H1 (cell line): ENCODE measurements around the gene SLC46A3. TPM values are rescaled to one million over a fixed set of nuclear protein-coding genes. Genes with fewer than 3 reads are reported as not detected.

Source experiments
- CTCF ChIA-PET: fragments of 300-600 bp; sonication (Branson Sonifier 250); formaldehyde crosslinking; loops from one replicate; lab custom pipeline; 2021; ENCODE audit not compliant: partially characterized antibody; lab: Charles Lee
- POLR2A ChIA-PET: fragments of 300-600 bp; sonication (Branson Sonifier 250); formaldehyde crosslinking; loops from one replicate; lab custom pipeline; 2021; ENCODE audit warnings: inconsistent platforms; ENCODE audit not compliant: partially characterized antibody; lab: Charles Lee
- DNase-seq, 2 experiments: peaks; one replicate each; pipeline versions ENCODE4 v3.0.0 to v3.0.0-alpha.2; 2010 to 2022; ENCODE audit warnings: low spot score in 2 of 2, low read depth in 1 of 2, mixed read lengths in 1 of 2
- FAIRE-seq: peaks from 2 replicates; lab custom pipeline; 2011; peaks lifted over from hg19 to GRCh38; lab: Jason Lieb, UNC
- H2AFZ ChIP-seq: 2 replicates; pipeline ENCODE4 v1.8.1; 2012; ENCODE audit warnings: low read length, inconsistent platforms
- H2AK5ac ChIP-seq: 2 replicates; pipeline ENCODE4 v1.6.1; 2013; ENCODE audit warnings: low read depth, low read length
- H2BK120ac ChIP-seq: replicated peaks from 2 replicates; pipeline ENCODE3; 2013; ENCODE audit warnings: low read depth, low read length, inconsistent platforms
- H2BK12ac ChIP-seq: 2 replicates; pipeline ENCODE4 v1.6.1; 2013; ENCODE audit warnings: low read depth, low read length
- H2BK15ac ChIP-seq: 2 replicates; pipeline ENCODE4 v1.6.1; 2013; ENCODE audit warnings: low read length
- H2BK20ac ChIP-seq: 2 replicates; pipeline ENCODE4 v1.6.1; 2013; ENCODE audit warnings: low read length
- H2BK5ac ChIP-seq: 2 replicates; pipeline ENCODE4 v1.6.1; 2013; ENCODE audit warnings: low read depth, low read length
- H3K14ac ChIP-seq: 2 replicates; pipeline ENCODE4 v1.6.1; 2013; ENCODE audit warnings: inconsistent platforms; ENCODE audit not compliant: insufficient read length
- H3K18ac ChIP-seq: 2 replicates; pipeline ENCODE4 v1.6.1; 2013; ENCODE audit warnings: low read length; ENCODE audit errors: extremely low read depth
- H3K23ac ChIP-seq: 2 replicates; pipeline ENCODE4 v1.6.1; 2013; ENCODE audit warnings: inconsistent platforms; ENCODE audit not compliant: insufficient read length
- H3K23me2 ChIP-seq: 2 replicates; pipeline ENCODE4 v1.6.1; 2013; ENCODE audit warnings: low read depth, low read length
- H3K27ac ChIP-seq: 2 replicates; pipeline ENCODE4 v1.6.1; 2011; ENCODE audit warnings: low read depth, low read length, inconsistent platforms
- H3K27me3 ChIP-seq, 4 experiments: replicated peaks in 1 of 4; 1 replicate in 1 of 4; 2 replicates in 3 of 4; pipeline versions ENCODE4 v1.6.1 to v1.8.1; 2011 to 2013; ENCODE audit warnings: low read length in 3 of 4, mild to moderate bottlenecking in 3 of 4, inconsistent platforms in 2 of 4, mixed read lengths in 2 of 4, moderate library complexity in 1 of 4; ENCODE audit not compliant: control insufficient read depth in 3 of 4, insufficient read depth in 3 of 4; ENCODE audit errors: extremely low read depth in 1 of 4
- H3K36me3 ChIP-seq, 4 experiments: 2 replicates each; pipeline versions ENCODE4 v1.6.1 to v1.8.1; 2011 to 2013; ENCODE audit warnings: mild to moderate bottlenecking in 4 of 4, low read length in 3 of 4, moderate library complexity in 2 of 4, control low read depth in 1 of 4, inconsistent platforms in 1 of 4; ENCODE audit not compliant: insufficient read depth in 4 of 4, control insufficient read depth in 2 of 4
- H3K4ac ChIP-seq: replicated peaks from 2 replicates; pipeline ENCODE3; 2013; ENCODE audit warnings: low read length, low read depth, mixed read lengths, inconsistent platforms; ENCODE audit not compliant: insufficient read length
- H3K4me1 ChIP-seq, 4 experiments: replicated peaks in 1 of 4; 1 replicate in 1 of 4; 2 replicates in 3 of 4; pipeline versions ENCODE4 v1.6.1 to v1.8.1; 2011 to 2013; ENCODE audit warnings: low read length in 3 of 4, inconsistent platforms in 2 of 4, mixed read lengths in 1 of 4; ENCODE audit not compliant: insufficient read depth in 4 of 4, control insufficient read depth in 3 of 4
- H3K4me2 ChIP-seq, 2 experiments: 2 replicates each; pipeline versions ENCODE4 v1.6.1 to v1.8.1; 2011 to 2013; ENCODE audit warnings: low read depth in 2 of 2, low read length in 2 of 2, control low read depth in 1 of 2, inconsistent platforms in 1 of 2, mild to moderate bottlenecking in 1 of 2; ENCODE audit not compliant: insufficient read depth in 1 of 2
- H3K4me3 ChIP-seq, 4 experiments: fragments of 200-600, 300-600 bp in 1 of 4; sonication (generic), shearing (Covaris generic), sonication (Bioruptor Twin) in 1 of 4; 2 replicates each; pipeline versions ENCODE4 v1.5.1 to v1.8.1; 2011 to 2016; ENCODE audit warnings: low read length in 4 of 4, low read depth in 3 of 4, control low read depth in 2 of 4, inconsistent platforms in 2 of 4, mild to moderate bottlenecking in 2 of 4, mixed read lengths in 1 of 4, moderate library complexity in 1 of 4; ENCODE audit not compliant: insufficient read depth in 2 of 4; ENCODE audit errors: extremely low read depth in 1 of 4
- H3K56ac ChIP-seq: replicated peaks from 2 replicates; pipeline ENCODE3; 2013; ENCODE audit warnings: low read depth, mild to moderate bottlenecking, mixed read lengths, low read length, inconsistent platforms; ENCODE audit not compliant: insufficient read length
- H3K79me1 ChIP-seq: 2 replicates; pipeline ENCODE4 v1.6.1; 2013; ENCODE audit warnings: low read depth, low read length, control low read depth
- H3K79me2 ChIP-seq, 2 experiments: 2 replicates each; pipeline versions ENCODE4 v1.6.1 to v1.8.1; 2012 to 2013; ENCODE audit warnings: low read length in 2 of 2, mild to moderate bottlenecking in 2 of 2, inconsistent platforms in 1 of 2; ENCODE audit not compliant: insufficient read depth in 2 of 2, control insufficient read depth in 1 of 2
- H3K9ac ChIP-seq, 4 experiments: replicated peaks in 1 of 4; 1 replicate in 1 of 4; 2 replicates in 3 of 4; pipeline versions ENCODE4 v1.6.1 to v1.8.1; 2011 to 2013; ENCODE audit warnings: low read depth in 3 of 4, low read length in 3 of 4, control low read depth in 2 of 4, mild to moderate bottlenecking in 2 of 4, moderate library complexity in 2 of 4, inconsistent platforms in 1 of 4; ENCODE audit errors: extremely low read depth in 1 of 4
- H3K9me3 ChIP-seq, 2 experiments: 2 replicates each; pipeline versions ENCODE4 v1.6.1 to v1.8.1; 2012 to 2013; ENCODE audit warnings: mild to moderate bottlenecking in 2 of 2, moderate library complexity in 2 of 2, control low read depth in 1 of 2, inconsistent platforms in 1 of 2, low read depth in 1 of 2, low read length in 1 of 2, mixed read lengths in 1 of 2; ENCODE audit not compliant: insufficient read depth in 2 of 2
- H4K20me1 ChIP-seq, 2 experiments: replicated peaks in 1 of 2; 2 replicates each; pipeline versions ENCODE3 to v1.8.1; 2011 to 2013; ENCODE audit warnings: inconsistent platforms in 2 of 2, low read length in 2 of 2, mild to moderate bottlenecking in 1 of 2; ENCODE audit not compliant: insufficient read depth in 2 of 2, control insufficient read depth in 1 of 2
- H4K5ac ChIP-seq: 2 replicates; pipeline ENCODE4 v1.6.1; 2013; ENCODE audit warnings: low read length, low read depth, mixed read lengths, inconsistent platforms; ENCODE audit not compliant: insufficient read length
- H4K8ac ChIP-seq: 2 replicates; pipeline ENCODE4 v1.8.0; 2013; ENCODE audit warnings: mild to moderate bottlenecking, moderate library complexity, low read length, inconsistent platforms; ENCODE audit not compliant: insufficient read depth; ENCODE audit errors: extremely low read depth
- H4K91ac ChIP-seq: replicated peaks from 2 replicates; pipeline ENCODE3; 2013; ENCODE audit warnings: low read length, mixed read lengths, inconsistent platforms; ENCODE audit not compliant: insufficient read length
- CHD2 ChIP-seq: IDR thresholded peaks from 2 replicates; pipeline ENCODE4 v1.6.1; 2012; ENCODE audit warnings: low read length, improper control_type of control experiment
- CTBP2 ChIP-seq: IDR thresholded peaks from 2 replicates; pipeline ENCODE4 v1.7.0; 2011; ENCODE audit warnings: borderline replicate concordance, mild to moderate bottlenecking, moderate library complexity, mixed read lengths, low read length; ENCODE audit not compliant: insufficient read depth, insufficient read length
- EP300 ChIP-seq, 2 experiments: IDR thresholded peaks; 1 replicate in 1 of 2; 2 replicates in 1 of 2; pipeline ENCODE4 v1.6.1; 2011 to 2012; ENCODE audit warnings: low read depth in 2 of 2, low read length in 2 of 2, mild to moderate bottlenecking in 2 of 2, borderline replicate concordance in 1 of 2, inconsistent platforms in 1 of 2, moderate library complexity in 1 of 2
- EZH2 ChIP-seq: fragments of 200-600 bp; sonication (generic); IDR thresholded peaks from 2 replicates; pipeline ENCODE4 v1.7.1; 2012; ENCODE audit warnings: low read depth, mild to moderate bottlenecking, moderate library complexity, low read length, inconsistent platforms; ENCODE audit not compliant: severe bottlenecking
- FOSL1 ChIP-seq: IDR thresholded peaks from 2 replicates; pipeline ENCODE4 v1.6.1; 2011; ENCODE audit warnings: mild to moderate bottlenecking, low read depth, low read length, moderate library complexity; ENCODE audit not compliant: insufficient read depth
- SIRT6 ChIP-seq: IDR thresholded peaks from one replicate; pipeline ENCODE4 v1.7.1; 2012; ENCODE audit warnings: low read length, inconsistent platforms
- TAF1 ChIP-seq: IDR thresholded peaks from 2 replicates; pipeline ENCODE4 v1.6.1; 2011; ENCODE audit warnings: mild to moderate bottlenecking, low read depth, low read length
- TAF7 ChIP-seq: optimal IDR thresholded peaks from 2 replicates; pipeline ENCODE3; 2011; ENCODE audit warnings: low read depth, mild to moderate bottlenecking, inconsistent platforms, low read length, moderate library complexity, borderline replicate concordance
- TEAD4 ChIP-seq: IDR thresholded peaks from 2 replicates; pipeline ENCODE4 v1.6.1; 2012; ENCODE audit warnings: low read depth, low read length, inconsistent platforms, mixed read lengths
- USF2 ChIP-seq: IDR thresholded peaks from 2 replicates; pipeline ENCODE4 v1.6.1; 2011; ENCODE audit warnings: low read length, improper control_type of control experiment
- YY1 ChIP-seq: IDR thresholded peaks from 2 replicates; pipeline ENCODE4 v1.6.1; 2011; ENCODE audit warnings: low read depth, mild to moderate bottlenecking, low read length
- WGBS, 2 experiments: shearing (Covaris generic) in 1 of 2; methylation state at CpG; one replicate each; pipeline versions ENCODE4 v1.1.6 to v1.1.7; 2013 to 2015; ENCODE audit warnings: low lambda C conversion rate in 2 of 2, mixed read lengths in 2 of 2, inconsistent platforms in 1 of 2, low coverage in 1 of 2, missing lambda C conversion rate in 1 of 2; ENCODE audit not compliant: insufficient replicate concordance in 2 of 2, insufficient coverage in 1 of 2, insufficient read length in 1 of 2; ENCODE audit errors: extremely low coverage in 1 of 2, missing lambda C conversion rate in 1 of 2; 5-methylcytosine and 5-hydroxymethylcytosine counted together
- polyA plus RNA-seq, 7 experiments: library from polyadenylated mRNA; depleted of rRNA in 3 of 7; stranded (reverse) in 5 of 7; unstranded in 2 of 7; fragments of >200 nt in 5 of 7; fragments of 200-250 nt in 2 of 7; gene quantifications; 1 replicate in 5 of 7; 2 replicates in 1 of 7; 4 replicates in 1 of 7; pipeline versions ENCODE4 v1.2.1 to v1.2.3, GENCODE V29; 2011 to 2013; ENCODE audit warnings: missing spikeins in 2 of 7, mixed read lengths in 2 of 7
- total RNA-seq: library from RNA; stranded (reverse); fragmentation: NEBNext Ultra II Directional; extraction: Animal tissue kit (Norgen Biotek cat#: 25700); gene quantifications from 2 replicates; pipeline ENCODE4 v1.2.1, GENCODE V29; 2021

Gene SLC46A3
- total and polyA plus RNA-seq, 2 of the 8 experiments (the other 6 are each of a cell fraction or from before 2014, with no cell fraction given): 0.39 to 0.67 TPM

DNA sequence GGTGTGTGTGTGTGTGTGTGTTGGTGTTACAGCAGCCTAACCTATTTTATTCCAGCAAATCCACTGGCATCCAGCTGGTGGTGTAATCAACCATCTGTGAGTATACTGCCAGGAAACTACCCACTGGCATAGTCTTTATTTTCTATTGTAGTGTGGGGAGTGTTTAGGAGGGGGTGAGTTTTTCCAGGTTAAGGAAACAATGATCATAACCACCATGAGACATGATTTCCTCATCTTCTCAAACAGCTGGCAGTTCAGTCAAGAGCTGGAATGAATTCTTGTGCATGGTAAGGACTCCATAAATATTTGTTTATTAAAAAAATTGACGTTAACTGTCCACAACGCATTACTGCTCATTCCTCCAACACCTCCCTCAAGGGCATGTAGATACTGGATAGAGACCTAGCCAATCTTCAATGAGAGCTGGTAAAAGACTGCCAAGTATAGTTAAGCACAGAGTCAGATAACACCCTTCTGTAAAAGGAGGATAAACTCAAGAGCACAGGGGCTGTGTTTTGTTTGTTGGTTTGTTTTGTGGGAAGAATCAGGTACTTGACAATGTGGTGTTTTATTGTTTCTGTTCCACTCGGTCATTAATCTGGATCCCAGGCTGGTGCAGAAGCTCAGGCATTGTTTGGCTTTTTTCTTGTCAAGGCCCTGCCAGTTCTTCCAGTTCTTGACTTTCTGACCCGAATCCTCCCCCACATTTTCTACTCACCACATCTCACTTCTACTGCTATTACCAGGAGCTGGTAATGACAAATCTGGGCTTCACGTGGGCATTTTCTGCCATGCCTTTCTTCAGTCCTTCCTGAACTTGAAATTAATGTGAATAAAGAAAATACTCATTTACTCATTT lies 31.6 kb upstream of the SLC46A3 start:
- Histone ChIP-seq H2BK15ac (no peak overlapping the region), H3K4me2 (no peak overlapping the region), H3K14ac (no peak overlapping the region), H3K79me2 (no peaks in the 10 kb centered on the region), H4K20me1 (no peaks in the 10 kb centered on the region), H3K18ac (no peak overlapping the region), H3K4me3 (no peak overlapping the region), H4K8ac (no peak overlapping the region), H2BK120ac (no peak overlapping the region), H2AFZ (no peak overlapping the region), H2BK12ac (no peak overlapping the region), H3K27ac (no peak overlapping the region), H3K4me1 (peaks cover 4 to 11% (median 10%) of the 10 kb centered on the region in 4 experiments), H4K5ac (no peak overlapping the region), H2AK5ac (no peak overlapping the region), H4K91ac (no peak overlapping the region), H3K9me3 (no peaks in the 10 kb centered on the region), H3K4ac (no peak overlapping the region), H2BK5ac (no peak overlapping the region), H2BK20ac (no peak overlapping the region; the same call in 1 of the 2 replicates), H3K79me1 (no peaks in the 10 kb centered on the region), H3K23ac (no peak overlapping the region), H3K27me3 (0 out of 7 replicates have a peak, but pooled peaks cover 0 to 2% (median 0%) of the 10 kb centered on the region in 4 experiments), H3K23me2 (no peaks in the 10 kb centered on the region), H3K9ac (no peak overlapping the region), H3K36me3 (no peaks in the 10 kb centered on the region; a peak in 1 of 8 replicates), H3K56ac (no peak overlapping the region)
- DNase-seq (peak in 1 of 2 experiments; percentile 11), FAIRE-seq (no peak)
- CTCF ChIA-PET: interaction anchor here (0.6 to 2.0 kb wide), 2 partner anchors 70 to 1239 kb away, joined by 3 to 6 read pairs; no protein-coding TSS in a partner anchor
- WGBS, 2 experiments: 83% methylated on average over 5 of the region's 5 CpGs; no CpG with 5 or more reads in 1 of the 2 experiments
- POLR2A ChIA-PET: no interaction called here
- TF ChIP-seq EP300 (IDR thresholded peaks at IDR 0.05; ENCODE audit: borderline replicate concordance in 1 of 2, low read depth in 2 of 2, low read length in 2 of 2) (no peak), YY1 (no peak), CTBP2 (no peak), CHD2 (no peak), USF2 (no peak), SIRT6 (no peak), EZH2 (no peak), FOSL1 (no peak), TAF1 (no peak), TEAD4 (no peak), TAF7 (no peak)
